HepG2 (cell line): Measurements from ENCODE around the gene CIAO3. TPM values are rescaled to one million over a fixed set of nuclear protein-coding genes. Genes with fewer than 3 reads are reported as not detected.

Experiments used
- AHDC1 ChIP-seq: sonication (generic); formaldehyde crosslinking; IDR thresholded peaks from 2 replicates; pipeline ENCODE4 v1.5.1; 2020; ENCODE audit warnings: mild to moderate bottlenecking, missing genetic modification reagents, borderline replicate concordance
- BORCS8-MEF2B ChIP-seq: sonication (generic); formaldehyde crosslinking; IDR thresholded peaks from 2 replicates; pipeline ENCODE4 v1.8.0; 2022; ENCODE audit warnings: mild to moderate bottlenecking, missing genetic modification reagents
- ELF3 ChIP-seq: IDR thresholded peaks from 2 replicates; pipeline ENCODE4 v1.6.1; 2016; ENCODE audit warnings: missing genetic modification reagents, missing compliant biosample characterization
- ETV5 ChIP-seq: IDR thresholded peaks from 2 replicates; pipeline ENCODE4 v1.6.1; 2018; ENCODE audit warnings: missing biosample characterization, missing genetic modification reagents, inconsistent platforms, borderline replicate concordance
- FOXA1 ChIP-seq, 2 experiments: fragments of 450-650 bp in 1 of 2; sonication (generic) in 1 of 2; formaldehyde crosslinking in 1 of 2; IDR thresholded peaks; 2 replicates each; pipeline versions ENCODE4 v1.4.0 to v1.6.1; 2016 to 2020; ENCODE audit warnings: missing genetic modification reagents in 1 of 2
- MEF2D ChIP-seq: sonication (generic); formaldehyde crosslinking; IDR thresholded peaks from 2 replicates; pipeline ENCODE4 v1.5.1; 2020; ENCODE audit warnings: mild to moderate bottlenecking, missing genetic modification reagents
- RERE ChIP-seq: IDR thresholded peaks from 2 replicates; pipeline ENCODE4 v1.6.1; 2016; ENCODE audit warnings: low read depth, missing genetic modification reagents, missing compliant biosample characterization
- SOX13 ChIP-seq, 3 experiments: fragments of 450-650 bp in 1 of 3; sonication (generic) in 1 of 3; formaldehyde crosslinking in 1 of 3; IDR thresholded peaks in 2 of 3; conservative IDR thresholded peaks in 1 of 3; 2 replicates each; pipeline versions ENCODE4 v1.5.0 to v1.6.1; 2016 to 2020; ENCODE audit warnings: antibody characterized with exemption in 1 of 3, mild to moderate bottlenecking in 1 of 3, missing compliant biosample characterization in 1 of 3, missing genetic modification reagents in 1 of 3, moderate library complexity in 1 of 3
- ZNF260 ChIP-seq: sonication (generic); formaldehyde crosslinking; IDR thresholded peaks from 2 replicates; pipeline ENCODE4 v1.4.0; 2020; ENCODE audit warnings: missing genetic modification reagents, low read depth, mild to moderate bottlenecking, borderline replicate concordance
- ZNF670 ChIP-seq: sonication (generic); formaldehyde crosslinking; IDR thresholded peaks from 2 replicates; pipeline ENCODE4 v1.8.0; 2022; ENCODE audit warnings: mild to moderate bottlenecking, missing genetic modification reagents, borderline replicate concordance
- polyA plus RNA-seq, 8 experiments: library from polyadenylated mRNA; depleted of rRNA in 3 of 8; stranded (reverse) in 7 of 8; unstranded in 1 of 8; fragments of >200 nt; fragmentation: Illumina TruSeq in 4 of 8; extraction: Trizol in 4 of 8; gene quantifications; 2 replicates each; pipeline versions ENCODE4 v1.2.1 to v1.2.3, GENCODE V29; 2011 to 2016; ENCODE audit warnings: low read depth in 4 of 8, missing spikeins in 1 of 8, mixed read lengths in 1 of 8; ENCODE audit not compliant: insufficient read depth in 1 of 8
- total RNA-seq, 5 experiments: library from RNA; depleted of rRNA; stranded (reverse); fragments of >200 nt; fragmentation: Illumina TruSeq; extraction: Trizol; gene quantifications; 2 replicates each; pipeline ENCODE4 v1.2.3, GENCODE V29; 2016; ENCODE audit warnings: low read depth in 1 of 5
- TF ChIP-seq, protein P1 (sequence below): sonication (generic); formaldehyde crosslinking; IDR thresholded peaks from 2 replicates; pipeline ENCODE4 v1.4.0; 2020; ENCODE audit warnings: missing genetic modification reagents

CIAO3 gene
- total and polyA plus RNA-seq, 2 of the 13 experiments (the other 11 are each of a cell fraction or from before 2014, with no cell fraction given) = 21.7 to 25.0 TPM

DNA sequence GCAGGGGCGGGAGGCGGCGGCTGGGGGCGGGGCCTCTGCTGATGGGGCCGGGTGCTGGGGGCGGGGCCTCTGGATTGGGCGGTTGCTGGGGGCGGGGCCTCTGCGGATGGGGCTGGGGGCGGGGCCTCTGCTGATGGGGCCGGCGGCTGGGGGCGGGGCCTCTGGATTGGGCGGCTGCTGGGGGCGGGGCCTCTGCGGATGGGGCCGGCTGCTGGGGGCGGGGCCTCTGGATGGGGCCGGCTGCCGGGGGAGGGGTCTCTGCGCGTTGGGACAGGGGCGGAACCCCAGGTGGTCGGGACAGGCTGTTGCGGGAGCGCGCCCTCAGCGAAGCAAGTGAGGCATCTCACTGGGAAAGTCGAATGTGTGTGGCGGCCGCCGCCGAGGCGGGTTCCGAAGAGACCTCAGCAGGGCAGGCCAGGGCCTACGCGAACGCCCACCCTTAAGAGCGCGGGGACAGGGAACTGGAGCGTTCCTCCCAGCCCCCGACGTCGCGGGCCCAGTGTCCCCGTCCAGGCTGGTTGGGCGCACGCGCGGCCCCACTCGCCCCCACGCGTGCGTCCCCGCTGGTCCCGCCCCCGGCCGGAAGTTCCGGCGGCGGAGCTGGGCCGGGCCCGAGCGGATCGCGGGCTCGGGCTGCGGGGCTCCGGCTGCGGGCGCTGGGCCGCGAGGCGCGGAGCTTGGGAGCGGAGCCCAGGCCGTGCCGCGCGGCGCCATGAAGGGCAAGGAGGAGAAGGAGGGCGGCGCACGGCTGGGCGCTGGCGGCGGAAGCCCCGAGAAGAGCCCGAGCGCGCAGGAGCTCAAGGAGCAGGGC is 60.8 kb downstream of the CIAO3 start, which contains the start of gene STUB1 (continued):
- TF ChIP-seq, protein P1, sequence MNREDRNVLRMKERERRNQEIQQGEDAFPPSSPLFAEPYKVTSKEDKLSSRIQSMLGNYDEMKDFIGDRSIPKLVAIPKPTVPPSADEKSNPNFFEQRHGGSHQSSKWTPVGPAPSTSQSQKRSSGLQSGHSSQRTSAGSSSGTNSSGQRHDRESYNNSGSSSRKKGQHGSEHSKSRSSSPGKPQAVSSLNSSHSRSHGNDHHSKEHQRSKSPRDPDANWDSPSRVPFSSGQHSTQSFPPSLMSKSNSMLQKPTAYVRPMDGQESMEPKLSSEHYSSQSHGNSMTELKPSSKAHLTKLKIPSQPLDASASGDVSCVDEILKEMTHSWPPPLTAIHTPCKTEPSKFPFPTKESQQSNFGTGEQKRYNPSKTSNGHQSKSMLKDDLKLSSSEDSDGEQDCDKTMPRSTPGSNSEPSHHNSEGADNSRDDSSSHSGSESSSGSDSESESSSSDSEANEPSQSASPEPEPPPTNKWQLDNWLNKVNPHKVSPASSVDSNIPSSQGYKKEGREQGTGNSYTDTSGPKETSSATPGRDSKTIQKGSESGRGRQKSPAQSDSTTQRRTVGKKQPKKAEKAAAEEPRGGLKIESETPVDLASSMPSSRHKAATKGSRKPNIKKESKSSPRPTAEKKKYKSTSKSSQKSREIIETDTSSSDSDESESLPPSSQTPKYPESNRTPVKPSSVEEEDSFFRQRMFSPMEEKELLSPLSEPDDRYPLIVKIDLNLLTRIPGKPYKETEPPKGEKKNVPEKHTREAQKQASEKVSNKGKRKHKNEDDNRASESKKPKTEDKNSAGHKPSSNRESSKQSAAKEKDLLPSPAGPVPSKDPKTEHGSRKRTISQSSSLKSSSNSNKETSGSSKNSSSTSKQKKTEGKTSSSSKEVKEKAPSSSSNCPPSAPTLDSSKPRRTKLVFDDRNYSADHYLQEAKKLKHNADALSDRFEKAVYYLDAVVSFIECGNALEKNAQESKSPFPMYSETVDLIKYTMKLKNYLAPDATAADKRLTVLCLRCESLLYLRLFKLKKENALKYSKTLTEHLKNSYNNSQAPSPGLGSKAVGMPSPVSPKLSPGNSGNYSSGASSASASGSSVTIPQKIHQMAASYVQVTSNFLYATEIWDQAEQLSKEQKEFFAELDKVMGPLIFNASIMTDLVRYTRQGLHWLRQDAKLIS (CRISPR knock-in tag) = no peak
- TF ChIP-seq ZNF670 (CRISPR knock-in tag) (no peak), BORCS8-MEF2B (CRISPR knock-in tag) (no peak), RERE (no peak), ELF3 (CRISPR knock-in tag) (0 out of 2 replicates have a peak, but pooled peaks have one; percentile 13), ZNF260 (CRISPR knock-in tag) (no peak), MEF2D (CRISPR knock-in tag) (no peak), AHDC1 (CRISPR knock-in tag) (no peak), SOX13 (IDR thresholded peaks at IDR 0.05) (no peak), SOX13 (CRISPR knock-in tag; conservative IDR thresholded peaks at IDR 0.05 in 1 of 2, IDR thresholded peaks at IDR 0.05 in 1 of 2) (no peak), ETV5 (peak; percentile 47), FOXA1 (IDR thresholded peaks at IDR 0.05) (no peak), FOXA1 (CRISPR knock-in tag; IDR thresholded peaks at IDR 0.05) (no peak)
